ENCODE measurements around the gene PALM. TPM values are rescaled to one million over a fixed set of nuclear protein-coding genes. Genes with fewer than 3 reads are reported as not detected.

PALM gene
- total RNA-seq, 1 experiment from 2014 or later: 0.83 TPM

GRCh38 chr19:688214-688613 lies 20.5 kb upstream of the PALM start:
- Mint-ChIP-seq H3K4me3 (ENCODE audit: low read depth, unreplicated experiment) (no peak overlapping the region), H3K36me3 (ENCODE audit: insufficient read depth, unreplicated experiment) (peaks cover 6% of the 10 kb centered on the region), H3K4me1 (ENCODE audit: low read depth, unreplicated experiment) (no peaks in the 10 kb centered on the region), H3K27ac (ENCODE audit: unreplicated experiment) (no peak overlapping the region), H3K27me3 (ENCODE audit: unreplicated experiment) (peaks cover 18% of the 10 kb centered on the region), H3K9me3 (ENCODE audit: low read depth, unreplicated experiment) (no peaks in the 10 kb centered on the region)
- no TSS peak for BruUV-seq (replicated peaks)
- no peak for TF ChIP-seq CTCF (IDR thresholded peaks at IDR 0.05; ENCODE audit: unreplicated experiment)
- CTCF ChIA-PET: no interaction called here
- intact Hi-C loops (cut with micrococcal nuclease; ENCODE audit: unreplicated experiment): no loop called here
- DNase-seq: no peak

- BruUV-seq (replicated peaks): no TSS peak
- H3K4me3 Mint-ChIP-seq (ENCODE audit: low read depth, unreplicated experiment): no peak overlapping the region
- DNase-seq: no peak
Observed at GRCh38 chr19:688992-689391, 19.7 kb upstream of the PALM start.

GRCh38 chr19:690203-690602 lies 18.5 kb upstream of the PALM start:
- intact Hi-C loops (cut with micrococcal nuclease; ENCODE audit: unreplicated experiment): no loop called here
- TF ChIP-seq CTCF (IDR thresholded peaks at IDR 0.05; ENCODE audit: unreplicated experiment): no peak
- no peak for DNase-seq
- H3K36me3 Mint-ChIP-seq (ENCODE audit: insufficient read depth, unreplicated experiment): peaks cover 6% of the 10 kb centered on the region
- peaks cover 18% of the 10 kb centered on the region for H3K27me3 Mint-ChIP-seq (ENCODE audit: unreplicated experiment)
- no peak overlapping the region for H3K4me3 Mint-ChIP-seq (ENCODE audit: low read depth, unreplicated experiment)
- no peaks in the 10 kb centered on the region for H3K9me3 Mint-ChIP-seq (ENCODE audit: low read depth, unreplicated experiment)
- no TSS peak for BruUV-seq (replicated peaks)
- CTCF ChIA-PET: no interaction called here
- no peak overlapping the region for H3K27ac Mint-ChIP-seq (ENCODE audit: unreplicated experiment)
- H3K4me1 Mint-ChIP-seq (ENCODE audit: low read depth, unreplicated experiment): no peaks in the 10 kb centered on the region

More at GRCh38 chr19:688992-689391, 19.7 kb upstream of the PALM start:
- intact Hi-C loops (cut with micrococcal nuclease; ENCODE audit: unreplicated experiment): no loop called here
- no peaks in the 10 kb centered on the region for H3K9me3 Mint-ChIP-seq (ENCODE audit: low read depth, unreplicated experiment)
- TF ChIP-seq CTCF (IDR thresholded peaks at IDR 0.05; ENCODE audit: unreplicated experiment): no peak
- CTCF ChIA-PET: no interaction called here
- no peaks in the 10 kb centered on the region for H3K4me1 Mint-ChIP-seq (ENCODE audit: low read depth, unreplicated experiment)
- peaks cover 6% of the 10 kb centered on the region for H3K36me3 Mint-ChIP-seq (ENCODE audit: insufficient read depth, unreplicated experiment)
- peaks cover 18% of the 10 kb centered on the region for H3K27me3 Mint-ChIP-seq (ENCODE audit: unreplicated experiment)
- H3K27ac Mint-ChIP-seq (ENCODE audit: unreplicated experiment): no peak overlapping the region

GRCh38 chr19:694481-695351 lies 14.0 kb upstream of the PALM start:
- H3K4me3 Mint-ChIP-seq (ENCODE audit: low read depth, unreplicated experiment): no peak overlapping the region
- H3K36me3 Mint-ChIP-seq (ENCODE audit: insufficient read depth, unreplicated experiment): no peaks in the 10 kb centered on the region
- CTCF ChIA-PET: interaction anchor here (0.5 kb wide), 1 partner anchor 32 kb away, joined by 3 read pairs; the partner anchor contains the start of gene RNF126
- no peak for DNase-seq
- BruUV-seq (replicated peaks): no TSS peak
- H3K4me1 Mint-ChIP-seq (ENCODE audit: low read depth, unreplicated experiment): no peaks in the 10 kb centered on the region
- no peak for TF ChIP-seq CTCF (IDR thresholded peaks at IDR 0.05; ENCODE audit: unreplicated experiment)
- no peaks in the 10 kb centered on the region for H3K27me3 Mint-ChIP-seq (ENCODE audit: unreplicated experiment)
- H3K9me3 Mint-ChIP-seq (ENCODE audit: low read depth, unreplicated experiment): no peaks in the 10 kb centered on the region
- intact Hi-C loops (cut with micrococcal nuclease; ENCODE audit: unreplicated experiment): no loop called here
- no peak overlapping the region for H3K27ac Mint-ChIP-seq (ENCODE audit: unreplicated experiment)

Measured in Calu3 (cell line).